Keratinocyte (primary cell): ENCODE data around the gene SDK2. TPM values are rescaled to one million over a fixed set of nuclear protein-coding genes. Genes with fewer than 3 reads are reported as not detected.

Experiments
- DNase-seq: peaks from one replicate; pipeline ENCODE4 v3.0.0-alpha.2; 2011; ENCODE audit warnings: low read depth, missing footprints, low spot score
- FAIRE-seq: peaks from 2 replicates; lab custom pipeline; 2011; peaks lifted over from hg19 to GRCh38; lab: Jason Lieb, UNC
- H2AFZ ChIP-seq: 2 replicates; pipeline ENCODE4 v1.6.0; 2012; ENCODE audit warnings: low read length, control low read depth, inconsistent platforms; ENCODE audit not compliant: control insufficient read depth
- H3K27ac ChIP-seq: 2 replicates; pipeline ENCODE4 v1.5.1; 2011; ENCODE audit warnings: low read length; ENCODE audit not compliant: control insufficient read depth, insufficient read depth
- H3K27me3 ChIP-seq: 3 replicates; pipeline ENCODE4 v1.6.0; 2011; ENCODE audit warnings: low read length; ENCODE audit not compliant: control insufficient read depth, insufficient read depth; ENCODE audit errors: extremely low read depth
- H3K36me3 ChIP-seq, 2 experiments: 2 replicates in 1 of 2; 3 replicates in 1 of 2; pipeline ENCODE4 v1.5.1; 2011; ENCODE audit warnings: low read length in 2 of 2, mild to moderate bottlenecking in 1 of 2; ENCODE audit not compliant: control insufficient read depth in 2 of 2, insufficient read depth in 2 of 2; ENCODE audit errors: extremely low read depth in 1 of 2
- H3K4me1 ChIP-seq: 3 replicates; pipeline ENCODE4 v1.5.1; 2011; ENCODE audit warnings: low read length; ENCODE audit not compliant: control insufficient read depth, insufficient read depth; ENCODE audit errors: extremely low read depth
- H3K4me2 ChIP-seq: 3 replicates; pipeline ENCODE4 v1.6.0; 2011; ENCODE audit warnings: low read depth, low read length; ENCODE audit not compliant: control insufficient read depth, insufficient read depth; ENCODE audit errors: extremely low read depth
- H3K4me3 ChIP-seq, 3 experiments: fragments of 200-600 bp in 1 of 3; sonication (generic) in 1 of 3; 2 replicates in 2 of 3; 3 replicates in 1 of 3; pipeline ENCODE4 v1.5.1; 2011 to 2016; ENCODE audit warnings: low read length in 3 of 3, mild to moderate bottlenecking in 3 of 3, control low read depth in 2 of 3, inconsistent platforms in 1 of 3, low read depth in 1 of 3, mixed read lengths in 1 of 3, mixed run types in 1 of 3, moderate library complexity in 1 of 3; ENCODE audit not compliant: control insufficient read depth in 2 of 3, insufficient read depth in 2 of 3; ENCODE audit errors: extremely low read depth in 1 of 3
- H3K79me2 ChIP-seq: 2 replicates; pipeline ENCODE4 v1.6.0; 2012; ENCODE audit warnings: low read length; ENCODE audit not compliant: control insufficient read depth, insufficient read depth
- H3K9ac ChIP-seq: 3 replicates; pipeline ENCODE4 v1.6.0; 2011; ENCODE audit warnings: low read length; ENCODE audit not compliant: control insufficient read depth, insufficient read depth; ENCODE audit errors: extremely low read depth
- H3K9me1 ChIP-seq: 3 replicates; pipeline ENCODE4 v1.6.0; 2011; ENCODE audit warnings: low read length; ENCODE audit not compliant: control insufficient read depth, insufficient read depth; ENCODE audit errors: extremely low read depth
- H3K9me3 ChIP-seq: 2 replicates; pipeline ENCODE4 v1.5.1; 2012; ENCODE audit warnings: low read depth, low read length; ENCODE audit not compliant: control insufficient read depth
- H4K20me1 ChIP-seq: 3 replicates; pipeline ENCODE4 v1.6.0; 2011; ENCODE audit warnings: low read length; ENCODE audit not compliant: control insufficient read depth, insufficient read depth; ENCODE audit errors: extremely low read depth
- EZH2 ChIP-seq: IDR thresholded peaks from one replicate; pipeline ENCODE4 v1.6.1; 2012; ENCODE audit warnings: inconsistent platforms, mild to moderate bottlenecking, low read length, moderate library complexity
- dilution Hi-C: fragments of 300-500 bp; cut with MboI; formaldehyde crosslinking; loops from one replicate; pipeline ENCODE4 v1.7.0; 2020; ENCODE audit warnings: low sequenced_read_pairs; ENCODE audit not compliant: extremely low pct_ligation_motif_present
- polyA plus RNA-seq, 5 experiments: library from polyadenylated mRNA; depleted of rRNA in 3 of 5; stranded (reverse) in 3 of 5; stranded (forward) in 1 of 5; unstranded in 1 of 5; fragments of >200 nt; gene quantifications; 1 replicate in 1 of 5; 2 replicates in 3 of 5; 3 replicates in 1 of 5; pipeline versions ENCODE4 v1.2.1 to v1.2.3, GENCODE V29; 2011 to 2012; ENCODE audit warnings: missing spikeins in 2 of 5, low read depth in 1 of 5, low replicate concordance in 1 of 5
- TF ChIP-seq, protein P1 (sequence below), 3 experiments: IDR thresholded peaks in 1 of 3; conservative IDR thresholded peaks in 1 of 3; optimal IDR thresholded peaks in 1 of 3; 2 replicates in 2 of 3; 3 replicates in 1 of 3; pipeline versions ENCODE3 to v1.5.1; 2011; ENCODE audit warnings: low read length in 3 of 3, mild to moderate bottlenecking in 3 of 3, moderate library complexity in 2 of 3, control low read depth in 1 of 3, inconsistent platforms in 1 of 3; ENCODE audit not compliant: insufficient read depth in 2 of 3; ENCODE audit errors: extremely low read depth in 1 of 3

The SDK2 gene
- polyA plus RNA-seq, 1 donor (not counting 4 experiments of a cell fraction or from before 2014, with no cell fraction given): 1.8 TPM

- peak overlapping the region; percentile 65 for H3K27ac ChIP-seq
- dilution Hi-C loops: no loop called here
- H3K4me2 ChIP-seq: peak overlapping the region; percentile 22
- H3K4me1 ChIP-seq: peaks cover 9% of the 10 kb centered on the region
- H3K79me2 ChIP-seq: peaks cover 25% of the 10 kb centered on the region
- no peak overlapping the region for H3K4me3 ChIP-seq
- H2AFZ ChIP-seq: peak overlapping the region; percentile 11
- no peaks in the 10 kb centered on the region for H3K36me3 ChIP-seq
- DNase-seq: no peak
- peak; percentile 81 for FAIRE-seq
- TF ChIP-seq, protein P1, sequence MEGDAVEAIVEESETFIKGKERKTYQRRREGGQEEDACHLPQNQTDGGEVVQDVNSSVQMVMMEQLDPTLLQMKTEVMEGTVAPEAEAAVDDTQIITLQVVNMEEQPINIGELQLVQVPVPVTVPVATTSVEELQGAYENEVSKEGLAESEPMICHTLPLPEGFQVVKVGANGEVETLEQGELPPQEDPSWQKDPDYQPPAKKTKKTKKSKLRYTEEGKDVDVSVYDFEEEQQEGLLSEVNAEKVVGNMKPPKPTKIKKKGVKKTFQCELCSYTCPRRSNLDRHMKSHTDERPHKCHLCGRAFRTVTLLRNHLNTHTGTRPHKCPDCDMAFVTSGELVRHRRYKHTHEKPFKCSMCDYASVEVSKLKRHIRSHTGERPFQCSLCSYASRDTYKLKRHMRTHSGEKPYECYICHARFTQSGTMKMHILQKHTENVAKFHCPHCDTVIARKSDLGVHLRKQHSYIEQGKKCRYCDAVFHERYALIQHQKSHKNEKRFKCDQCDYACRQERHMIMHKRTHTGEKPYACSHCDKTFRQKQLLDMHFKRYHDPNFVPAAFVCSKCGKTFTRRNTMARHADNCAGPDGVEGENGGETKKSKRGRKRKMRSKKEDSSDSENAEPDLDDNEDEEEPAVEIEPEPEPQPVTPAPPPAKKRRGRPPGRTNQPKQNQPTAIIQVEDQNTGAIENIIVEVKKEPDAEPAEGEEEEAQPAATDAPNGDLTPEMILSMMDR (optimal IDR thresholded peaks at IDR 0.05 in 1 of 3, IDR thresholded peaks at IDR 0.05 in 1 of 3, conservative IDR thresholded peaks at IDR 0.05 in 1 of 3; ENCODE audit: extremely low read depth in 1 of 3, insufficient read depth in 2 of 3, low read length in 3 of 3): no peak
- no peak for TF ChIP-seq EZH2
- no peaks in the 10 kb centered on the region for H3K9me3 ChIP-seq
- no peaks in the 10 kb centered on the region for H3K9me1 ChIP-seq
- no peaks in the 10 kb centered on the region for H4K20me1 ChIP-seq
- no peaks in the 10 kb centered on the region for H3K27me3 ChIP-seq
- H3K9ac ChIP-seq: peak overlapping the region; percentile 46
These were observed 30.0 kb downstream of the SDK2 start for GRCh38 chr17:73614256-73614655.

DNA sequence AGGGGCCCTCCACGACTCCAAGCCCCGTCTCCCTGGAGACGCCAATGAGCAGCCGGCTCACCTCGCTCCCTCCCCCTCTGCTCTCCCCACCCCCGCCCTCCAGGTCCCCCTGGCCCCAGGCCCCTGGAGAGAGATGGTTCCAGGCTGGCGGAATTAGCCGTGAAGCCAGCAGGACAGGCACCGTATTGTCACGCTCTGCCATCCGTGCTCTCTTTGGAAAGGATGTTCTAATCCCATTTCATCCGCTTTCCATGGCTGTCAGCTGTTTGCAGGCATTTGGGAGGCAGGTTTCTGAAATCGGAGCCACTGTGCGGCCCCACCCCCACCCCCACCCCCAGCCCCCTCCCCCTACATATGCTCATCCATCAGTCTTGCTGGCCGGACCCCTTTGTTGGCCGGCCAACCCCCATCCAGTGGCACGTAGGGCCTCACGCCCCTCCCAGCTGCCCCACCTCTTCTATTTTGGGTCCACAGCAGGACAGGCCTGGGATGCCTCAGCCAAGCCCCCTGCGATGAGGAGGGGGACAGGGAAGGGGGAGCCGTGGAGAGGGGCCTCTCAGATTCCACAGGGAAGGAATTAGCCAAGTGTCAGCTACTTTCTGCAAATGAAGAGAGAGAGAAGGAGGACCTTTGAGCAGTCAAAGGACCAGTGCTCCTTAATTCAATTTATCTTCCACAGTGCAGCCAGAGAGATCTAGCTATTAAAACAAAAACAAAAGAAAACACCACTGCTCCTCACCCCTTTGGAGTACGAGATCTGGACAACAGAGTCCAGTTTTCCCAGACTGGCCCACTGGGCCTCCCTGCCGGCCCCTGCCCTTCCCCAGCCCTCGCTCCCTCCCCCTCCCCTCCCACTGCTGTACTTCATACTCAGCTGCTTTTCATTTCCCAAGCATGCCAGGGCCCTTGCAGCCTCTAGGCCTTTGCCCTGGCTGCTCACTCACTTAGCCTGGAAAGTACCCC lies 30.7 kb downstream of the SDK2 start:
- Histone ChIP-seq H3K9me3 (no peaks in the 10 kb centered on the region), H3K9me1 (no peaks in the 10 kb centered on the region), H4K20me1 (no peaks in the 10 kb centered on the region), H3K4me2 (peak overlapping the region; percentile 22), H3K4me1 (peaks cover 9% of the 10 kb centered on the region), H2AFZ (peak overlapping the region; percentile 11), H3K27me3 (no peaks in the 10 kb centered on the region), H3K79me2 (peaks cover 22% of the 10 kb centered on the region), H3K27ac (peak overlapping the region; percentile 65), H3K9ac (peak overlapping the region; percentile 46), H3K36me3 (no peaks in the 10 kb centered on the region), H3K4me3 (peak overlapping the region in 1 of 3 experiments; percentile 2)
- TF ChIP-seq, protein P1 (optimal IDR thresholded peaks at IDR 0.05 in 1 of 3, IDR thresholded peaks at IDR 0.05 in 1 of 3, conservative IDR thresholded peaks at IDR 0.05 in 1 of 3; ENCODE audit: extremely low read depth in 1 of 3, insufficient read depth in 2 of 3, low read length in 3 of 3): no peak
- no peak for TF ChIP-seq EZH2
- no peak for DNase-seq
- FAIRE-seq: no peak
- dilution Hi-C loops: no loop called here
